CD4-positive, alpha-beta T cell treated with Interleukin-6 at 100 ng/mL for 8 hours (primary cell): Measurements from ENCODE around the gene MUC20.
"Not testable (repeated sequence)": the region's sequence is repeated elsewhere in the genome, so short reads cannot be mapped to it uniquely, and the experiment has no call there.

Source experiments
- DNase-seq: peaks from one replicate; pipeline ENCODE4 v3.0.0-alpha.2; 2020; ENCODE audit warnings: mixed read lengths, low spot score

MUC20 gene

GRCh38 chr3:195731356-195731905, 10.7 kb downstream of the MUC20 start:
- no peak for DNase-seq

- no peak for DNase-seq
These were observed 12.2 kb downstream of the MUC20 start for GRCh38 chr3:195732940-195733339.

GRCh38 chr3:195735036-195735695, 14.4 kb downstream of the MUC20 start:
- no peak for DNase-seq

GRCh38 chr3:195736866-195737490, 16.2 kb downstream of the MUC20 start:
- no peak for DNase-seq

GRCh38 chr3:195737782-195738181, 17.0 kb downstream of the MUC20 start:
- DNase-seq = not testable (repeated sequence)

GRCh38 chr3:195738274-195739044, 17.7 kb downstream of the MUC20 start:
- no peak for DNase-seq

GRCh38 chr3:195739561-195740111, 18.9 kb downstream of the MUC20 start:
- DNase-seq = no peak

- no peak for DNase-seq
These were observed 23.7 kb downstream of the MUC20 start for GRCh38 chr3:195744437-195744836.

- no peak for DNase-seq
These were observed 25.6 kb downstream of the MUC20 start for GRCh38 chr3:195746346-195746745.

GRCh38 chr3:195746751-195747150, 26.0 kb downstream of the MUC20 start:
- no peak for DNase-seq

GRCh38 chr3:195748661-195749060, 27.9 kb downstream of the MUC20 start:
- DNase-seq = no peak

GRCh38 chr3:195749101-195749500, 28.3 kb downstream of the MUC20 start:
- not testable (repeated sequence) for DNase-seq

- DNase-seq = no peak
These were observed 30.2 kb downstream of the MUC20 start for GRCh38 chr3:195750797-195751520.

GRCh38 chr3:195751560-195751959, 30.8 kb downstream of the MUC20 start:
- no peak for DNase-seq

- no peak for DNase-seq
These were observed 31.3 kb downstream of the MUC20 start for GRCh38 chr3:195752066-195752465.

- no peak for DNase-seq
These were observed 32.0 kb downstream of the MUC20 start for GRCh38 chr3:195752546-195753331.

- no peak for DNase-seq
These were observed 32.8 kb downstream of the MUC20 start for GRCh38 chr3:195753581-195753980.

- DNase-seq = no peak
These were observed 33.4 kb downstream of the MUC20 start for GRCh38 chr3:195754141-195754540.

GRCh38 chr3:195754906-195755305, 34.1 kb downstream of the MUC20 start:
- DNase-seq = no peak

- no peak for DNase-seq
These were observed 34.6 kb downstream of the MUC20 start for GRCh38 chr3:195755391-195755790.
